ENCODE measurements around the gene DCDC2.

DNA sequence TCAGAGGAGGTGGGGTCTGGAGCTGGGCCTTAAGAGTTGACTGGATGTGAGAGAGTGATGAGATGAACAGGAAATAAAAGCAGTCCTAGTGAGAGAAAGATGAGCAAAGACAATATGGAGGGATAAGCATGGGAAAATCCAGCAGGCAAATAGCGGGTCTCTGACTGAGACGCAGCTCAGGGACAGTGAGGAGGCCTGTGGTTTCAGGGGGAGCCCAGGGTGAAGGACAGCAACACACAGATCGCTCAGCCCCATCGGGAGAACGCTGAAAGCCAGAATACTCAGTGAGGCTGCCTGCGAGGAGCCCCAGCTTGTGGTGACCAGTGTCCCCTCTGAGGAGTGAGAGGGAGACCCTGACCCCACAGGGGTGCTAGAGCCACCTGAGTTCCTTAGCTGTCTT, 16.8 kb upstream of the DCDC2 start:
- TF ChIP-seq POLR2A (IDR thresholded peaks at IDR 0.05; ENCODE audit: low read length) (no peak), GATA1 (IDR thresholded peaks at IDR 0.05; ENCODE audit: low read depth, low read length) (no peak)
